ENCODE data around the gene ASAH2B.
"Not testable (repeated sequence)": the region's sequence is repeated elsewhere in the genome, so short reads cannot be mapped to it uniquely, and the experiment has no call there.

ASAH2B gene

DNA sequence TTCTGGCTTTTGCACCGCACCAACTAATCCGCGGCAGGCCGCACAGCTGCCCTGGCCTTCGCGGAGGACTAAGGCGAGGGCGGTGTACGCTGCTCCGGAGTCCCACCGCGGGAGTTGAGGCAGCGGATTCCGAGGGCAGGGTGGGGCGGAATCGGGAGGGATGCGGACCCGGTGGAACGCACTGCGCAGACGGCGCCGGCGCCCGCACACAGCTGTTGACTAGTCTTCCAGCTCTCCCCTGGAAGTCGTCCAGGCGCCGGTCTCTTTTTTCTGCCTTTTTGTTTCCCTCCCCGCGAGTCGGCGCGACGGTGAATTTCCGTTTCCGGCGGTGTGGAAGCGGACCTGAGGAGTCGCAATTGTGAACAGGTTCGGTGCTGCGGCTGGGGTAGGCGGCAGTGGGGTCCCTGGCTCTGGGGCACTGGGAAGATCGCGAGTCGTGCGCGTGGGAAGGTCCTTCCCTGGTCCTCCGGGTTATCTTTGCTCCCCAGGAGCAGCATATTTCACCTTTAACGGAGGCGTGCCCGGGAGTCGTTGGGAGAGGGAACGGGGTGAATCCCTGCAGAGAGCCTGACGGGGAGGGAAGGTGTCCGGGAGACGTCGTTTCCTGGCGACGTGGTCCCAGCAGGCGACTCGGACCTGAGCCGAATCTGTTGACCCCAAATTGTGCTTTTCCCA lies at the start of gene ASAH2B:
Gene ASAH2B (plus strand): TSS at position 319 of the 675 bp plus-strand sequence. CDS start 5,195 bp downstream, outside the sequence.
- Mint-ChIP-seq H3K4me3 (peak within 1 kb of the TSS; percentile 98), H3K9me3 (no peaks in the 10 kb centered on the region), H3K27me3 (no peaks in the 10 kb centered on the region), H3K36me3 (ENCODE audit: low read depth) (peaks cover 10% of the 10 kb centered on the region), H3K27ac (peak within 1 kb of the TSS; percentile 97), H3K4me1 (ENCODE audit: low read depth) (peaks cover 24% of the 10 kb centered on the region)
- DNase-seq = peak; percentile 88

GRCh38 chr10:50697819-50698218 lies 41.9 kb upstream of the ASAH2B start:
- not testable (repeated sequence) for H3K27ac Mint-ChIP-seq; H3K36me3 Mint-ChIP-seq (ENCODE audit: low read depth); DNase-seq; H3K4me1 Mint-ChIP-seq (ENCODE audit: low read depth); H3K4me3 Mint-ChIP-seq; H3K27me3 Mint-ChIP-seq; H3K9me3 Mint-ChIP-seq

DNA sequence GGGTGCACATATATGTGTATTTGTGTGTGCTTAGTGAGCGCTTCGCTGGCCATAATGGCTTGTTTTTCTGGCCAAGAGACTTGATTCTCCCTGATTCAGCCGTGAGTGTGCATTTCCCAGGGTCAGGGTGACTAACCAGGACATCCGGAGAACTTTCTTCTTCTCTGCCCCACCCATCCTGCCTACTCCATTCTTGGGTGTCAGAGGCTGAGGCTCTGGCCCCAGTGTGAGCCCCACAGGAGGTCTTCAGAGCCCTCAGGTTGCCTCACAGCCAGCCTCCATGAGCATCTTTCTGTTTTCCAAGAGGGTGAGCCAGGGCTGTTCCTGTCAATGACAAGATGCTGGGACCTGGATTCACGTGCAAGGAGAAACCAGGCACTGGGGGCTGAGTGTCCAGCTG lies 37.8 kb upstream of the ASAH2B start:
- H3K4me3 Mint-ChIP-seq; DNase-seq; H3K9me3 Mint-ChIP-seq; H3K4me1 Mint-ChIP-seq (ENCODE audit: low read depth); H3K36me3 Mint-ChIP-seq (ENCODE audit: low read depth); H3K27me3 Mint-ChIP-seq; H3K27ac Mint-ChIP-seq: not testable (repeated sequence)

GRCh38 chr10:50702997-50703396 lies 36.7 kb upstream of the ASAH2B start:
- not testable (repeated sequence) for H3K27ac Mint-ChIP-seq; H3K36me3 Mint-ChIP-seq (ENCODE audit: low read depth); H3K9me3 Mint-ChIP-seq; H3K4me1 Mint-ChIP-seq (ENCODE audit: low read depth); H3K27me3 Mint-ChIP-seq; DNase-seq; H3K4me3 Mint-ChIP-seq

- not testable (repeated sequence) for H3K4me3 Mint-ChIP-seq; H3K27me3 Mint-ChIP-seq; DNase-seq; H3K4me1 Mint-ChIP-seq (ENCODE audit: low read depth); H3K9me3 Mint-ChIP-seq; H3K27ac Mint-ChIP-seq; H3K36me3 Mint-ChIP-seq (ENCODE audit: low read depth)
Measured at GRCh38 chr10:50704436-50705079, 35.2 kb upstream of the ASAH2B start.

- not testable (repeated sequence) for H3K27me3 Mint-ChIP-seq; H3K4me3 Mint-ChIP-seq; H3K4me1 Mint-ChIP-seq (ENCODE audit: low read depth); DNase-seq; H3K27ac Mint-ChIP-seq; H3K9me3 Mint-ChIP-seq; H3K36me3 Mint-ChIP-seq (ENCODE audit: low read depth)
Measured at GRCh38 chr10:50706006-50706405, 33.7 kb upstream of the ASAH2B start.

DNA sequence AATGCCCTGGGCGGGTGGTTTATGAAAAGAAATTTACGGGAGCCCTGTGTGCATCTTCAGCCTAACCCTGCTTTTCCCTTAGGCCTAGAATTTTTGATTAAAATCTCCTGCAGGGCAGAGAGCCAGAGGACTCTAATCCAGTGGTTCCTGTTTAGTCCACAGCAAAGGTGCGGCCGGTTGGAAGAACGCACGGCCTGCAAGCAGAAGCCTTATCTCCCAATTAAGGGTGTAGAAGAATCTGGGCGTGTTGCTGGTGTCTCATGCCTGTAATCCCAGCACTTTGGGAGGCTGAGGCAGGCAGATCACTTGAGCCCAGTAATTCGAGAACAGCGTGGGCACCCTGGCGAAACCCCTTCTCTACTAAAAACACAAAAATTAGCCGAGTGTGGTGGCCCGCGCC lies 29.5 kb upstream of the ASAH2B start:
- not testable (repeated sequence) for H3K4me1 Mint-ChIP-seq (ENCODE audit: low read depth); H3K9me3 Mint-ChIP-seq; H3K4me3 Mint-ChIP-seq; DNase-seq; H3K36me3 Mint-ChIP-seq (ENCODE audit: low read depth); H3K27ac Mint-ChIP-seq; H3K27me3 Mint-ChIP-seq

DNA sequence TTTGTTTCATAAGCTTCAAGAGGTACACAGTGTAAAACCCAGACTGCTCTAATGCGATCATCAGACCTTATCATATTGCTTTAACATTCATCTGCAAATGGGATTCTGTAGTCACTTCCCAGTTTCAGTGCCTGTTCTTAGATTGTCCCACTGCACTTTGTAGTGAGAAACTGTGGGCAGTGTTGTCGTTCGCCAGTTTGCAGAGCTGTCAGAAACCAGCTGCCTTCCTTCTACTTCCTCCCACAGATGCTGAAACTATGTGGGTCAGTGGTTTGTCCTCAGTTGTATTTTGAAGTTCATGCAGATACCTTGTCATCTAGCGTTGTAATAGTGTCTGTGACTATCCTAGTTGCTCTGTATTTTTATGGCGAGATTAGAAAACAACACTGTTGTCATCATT lies 15.9 kb upstream of the ASAH2B start:
- DNase-seq; H3K4me1 Mint-ChIP-seq (ENCODE audit: low read depth); H3K4me3 Mint-ChIP-seq; H3K36me3 Mint-ChIP-seq (ENCODE audit: low read depth); H3K9me3 Mint-ChIP-seq; H3K27ac Mint-ChIP-seq: not testable (repeated sequence)
- peaks cover 32% of the 10 kb centered on the region for H3K27me3 Mint-ChIP-seq

- not testable (repeated sequence) for H3K4me1 Mint-ChIP-seq (ENCODE audit: low read depth); DNase-seq; H3K4me3 Mint-ChIP-seq; H3K9me3 Mint-ChIP-seq; H3K27ac Mint-ChIP-seq; H3K36me3 Mint-ChIP-seq (ENCODE audit: low read depth)
- H3K27me3 Mint-ChIP-seq = peaks cover 39% of the 10 kb centered on the region
Measured at GRCh38 chr10:50728112-50728511, 11.6 kb upstream of the ASAH2B start.

DNA sequence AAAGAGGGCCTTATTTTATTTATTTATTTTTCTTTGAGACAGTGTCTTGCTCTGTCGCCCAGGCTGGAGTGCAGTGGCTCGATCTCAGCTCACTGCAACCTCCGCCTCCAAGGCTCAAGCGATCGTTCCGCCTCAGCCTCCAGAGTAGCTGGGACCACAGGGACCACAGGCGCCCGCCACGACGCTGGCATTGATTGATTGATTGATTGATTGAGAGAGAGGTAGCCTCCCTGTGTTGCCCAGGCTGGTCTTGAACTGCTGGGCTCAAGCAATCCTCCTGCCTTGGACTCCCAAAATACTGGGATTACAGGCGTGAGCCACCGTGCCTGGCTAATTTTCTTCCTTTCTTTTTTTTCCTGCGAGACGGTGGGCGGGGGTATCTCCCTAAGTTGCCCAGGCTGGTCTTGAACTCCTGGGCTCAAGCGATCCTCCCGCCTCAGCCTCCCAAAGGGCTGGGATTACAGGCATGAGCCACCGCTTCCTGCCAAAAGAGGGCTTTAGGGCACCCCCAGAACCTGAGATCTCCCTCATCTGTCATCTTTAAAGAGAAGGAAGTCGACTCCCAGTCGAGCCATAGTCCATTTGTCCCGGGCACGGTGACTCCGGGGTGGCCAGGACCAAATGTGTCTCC lies 634 bp upstream of the ASAH2B start:
- H3K36me3 Mint-ChIP-seq (ENCODE audit: low read depth) = peaks cover 10% of the 10 kb centered on the region
- not testable (repeated sequence) for H3K9me3 Mint-ChIP-seq, DNase-seq, H3K27me3 Mint-ChIP-seq
- peaks cover 24% of the 10 kb centered on the region for H3K4me1 Mint-ChIP-seq (ENCODE audit: low read depth)
- H3K4me3 Mint-ChIP-seq = peak overlapping the region; percentile 98
- peak overlapping the region; percentile 97 for H3K27ac Mint-ChIP-seq

- H3K27me3 Mint-ChIP-seq = no peaks in the 10 kb centered on the region
- peak overlapping the region; percentile 98 for H3K4me3 Mint-ChIP-seq
- H3K4me1 Mint-ChIP-seq (ENCODE audit: low read depth) = peaks cover 24% of the 10 kb centered on the region
- no peaks in the 10 kb centered on the region for H3K9me3 Mint-ChIP-seq
- no peak for DNase-seq
- peak overlapping the region; percentile 97 for H3K27ac Mint-ChIP-seq
- peaks cover 10% of the 10 kb centered on the region for H3K36me3 Mint-ChIP-seq (ENCODE audit: low read depth)
Measured at GRCh38 chr10:50740293-50740648, 535 bp downstream of the ASAH2B start.

DNA sequence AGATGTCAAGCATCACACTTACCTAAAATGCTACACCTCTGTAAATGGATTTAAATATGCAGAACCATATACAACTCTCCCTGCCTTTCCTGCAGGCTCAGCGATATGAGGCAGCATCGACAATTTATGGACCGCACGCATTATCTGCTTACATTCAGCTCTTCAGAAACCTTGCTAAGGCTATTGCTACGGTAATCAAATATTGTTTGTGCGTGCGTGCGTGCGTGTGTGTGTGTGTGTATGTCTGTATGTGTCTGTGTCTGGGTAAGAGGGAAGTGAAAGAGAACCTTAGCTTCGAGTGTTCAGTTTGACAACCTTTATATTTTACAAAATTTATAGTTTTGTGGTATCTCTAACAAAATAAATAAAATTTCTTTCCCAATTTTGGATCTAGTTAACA lies 3.1 kb downstream of the ASAH2B start:
- H3K4me3 Mint-ChIP-seq, DNase-seq, H3K9me3 Mint-ChIP-seq, H3K27me3 Mint-ChIP-seq, H3K27ac Mint-ChIP-seq: not testable (repeated sequence)
- H3K4me1 Mint-ChIP-seq (ENCODE audit: low read depth) = peaks cover 24% of the 10 kb centered on the region
- peaks cover 24% of the 10 kb centered on the region for H3K36me3 Mint-ChIP-seq (ENCODE audit: low read depth)

- not testable (repeated sequence) for H3K4me3 Mint-ChIP-seq; H3K4me1 Mint-ChIP-seq (ENCODE audit: low read depth); H3K9me3 Mint-ChIP-seq; DNase-seq; H3K27me3 Mint-ChIP-seq; H3K27ac Mint-ChIP-seq; H3K36me3 Mint-ChIP-seq (ENCODE audit: low read depth)
Measured at GRCh38 chr10:50766774-50767513, 27.2 kb downstream of the ASAH2B start.

- not testable (repeated sequence) for H3K9me3 Mint-ChIP-seq; H3K36me3 Mint-ChIP-seq (ENCODE audit: low read depth); H3K27me3 Mint-ChIP-seq; H3K27ac Mint-ChIP-seq; DNase-seq; H3K4me3 Mint-ChIP-seq; H3K4me1 Mint-ChIP-seq (ENCODE audit: low read depth)
Measured at GRCh38 chr10:50772042-50772441, 32.3 kb downstream of the ASAH2B start.

DNA sequence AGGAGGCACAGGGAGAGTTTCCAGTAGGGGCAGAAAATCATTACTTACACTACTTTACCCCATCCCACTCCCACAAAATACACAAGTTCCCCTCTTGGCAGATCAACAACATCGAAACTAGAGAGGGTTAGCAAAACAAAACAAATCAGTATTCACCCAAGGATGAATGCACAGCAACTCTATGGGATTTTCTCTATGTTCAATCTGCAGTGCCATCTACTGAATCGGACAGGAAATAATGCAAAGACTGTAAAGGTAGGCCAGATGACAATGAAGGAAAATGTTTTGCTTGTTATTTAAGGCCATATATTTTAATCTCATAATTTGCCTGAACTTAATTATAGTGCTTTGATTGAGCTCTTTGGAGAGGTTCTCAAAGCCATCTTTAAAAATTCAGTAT lies 35.1 kb downstream of the ASAH2B start:
- not testable (repeated sequence) for H3K4me1 Mint-ChIP-seq (ENCODE audit: low read depth); H3K9me3 Mint-ChIP-seq; DNase-seq; H3K27me3 Mint-ChIP-seq; H3K27ac Mint-ChIP-seq; H3K4me3 Mint-ChIP-seq; H3K36me3 Mint-ChIP-seq (ENCODE audit: low read depth)

Data from activated T-cell treated with anti-CD3 and anti-CD28 coated beads, Interleukin-2, amount 50 U/mL, for 24 hours (primary cell).